SU-DHL-6 (cell line): Measurements from ENCODE around the gene PTRH1.

ENCODE experiments used
- H2AFZ ChIP-seq: fragments of 200-600 bp; sonication (generic); 2 replicates; pipeline ENCODE4 v1.6.1; 2014; ENCODE audit warnings: low read depth, mild to moderate bottlenecking, moderate library complexity, mixed read lengths, antibody characterized with exemption, low read length; ENCODE audit not compliant: severe bottlenecking
- H3F3A ChIP-seq: fragments of 200-600 bp; shearing (Covaris generic); 2 replicates; pipeline ENCODE4 v1.6.0; 2016; ENCODE audit warnings: antibody characterized with exemption, mild to moderate bottlenecking; ENCODE audit not compliant: insufficient read depth
- H3K27ac ChIP-seq: fragments of 200-600 bp; sonication (generic); 2 replicates; pipeline ENCODE4 v1.5.1; 2016; ENCODE audit warnings: low read depth, mild to moderate bottlenecking, low read length, moderate library complexity, mixed read lengths
- H3K27me3 ChIP-seq: fragments of 200-600 bp; sonication (generic), shearing (Covaris generic); 2 replicates; pipeline ENCODE4 v1.6.0; 2014; ENCODE audit warnings: mild to moderate bottlenecking, low read length
- H3K36me3 ChIP-seq: fragments of 200-600 bp; sonication (generic); 2 replicates; pipeline ENCODE4 v1.6.1; 2014; ENCODE audit warnings: mild to moderate bottlenecking, low read length, mixed read lengths
- H3K4me2 ChIP-seq: fragments of 300-600, 200-600 bp; shearing (Covaris generic), sonication (generic); 2 replicates; pipeline ENCODE4 v1.6.0; 2014; ENCODE audit warnings: low read length, low read depth, mild to moderate bottlenecking; ENCODE audit not compliant: poor library complexity, severe bottlenecking
- H3K4me3 ChIP-seq: fragments of 200-600 bp; sonication (generic); 2 replicates; pipeline ENCODE4 v1.5.1; 2014; ENCODE audit warnings: antibody characterized with exemption, low read length, mild to moderate bottlenecking, mixed read lengths; ENCODE audit not compliant: insufficient read depth, poor library complexity, severe bottlenecking
- H3K79me2 ChIP-seq: fragments of 200-600 bp; sonication (generic); 2 replicates; pipeline ENCODE4 v1.6.1; 2014; ENCODE audit warnings: mild to moderate bottlenecking, low read length, moderate library complexity; ENCODE audit not compliant: insufficient read depth
- H3K9ac ChIP-seq: fragments of 200-600 bp; sonication (generic); 2 replicates; pipeline ENCODE4 v1.7.0; 2014; ENCODE audit warnings: mild to moderate bottlenecking, low read length
- H3K9me2 ChIP-seq: fragments of 200-600 bp; sonication (generic); replicated peaks from 2 replicates; pipeline ENCODE4 v1.6.1; 2014; ENCODE audit warnings: low read length; ENCODE audit not compliant: insufficient read depth
- H3K9me3 ChIP-seq: fragments of 200-600 bp; sonication (generic); 2 replicates; pipeline ENCODE4 v1.6.1; 2014; ENCODE audit warnings: low read length, mixed read lengths; ENCODE audit not compliant: insufficient read depth
- H4K20me1 ChIP-seq: fragments of 200-600 bp; sonication (generic); 2 replicates; pipeline ENCODE4 v1.6.1; 2014; ENCODE audit warnings: low read depth, mild to moderate bottlenecking, antibody characterized with exemption, low read length, moderate library complexity, mixed read lengths
- EZH2phosphoT487 ChIP-seq: fragments of 200-600 bp; sonication (generic), shearing (Covaris generic); conservative IDR thresholded peaks from 2 replicates; pipeline ENCODE4 v1.6.1; 2018; ENCODE audit warnings: mild to moderate bottlenecking, antibody characterized with exemption, low read length, moderate library complexity, mixed read lengths

PTRH1 gene

GRCh38 chr9:127664324-127664677, 51.2 kb downstream of the PTRH1 start:
- Histone ChIP-seq H4K20me1 (no peaks in the 10 kb centered on the region), H3K4me3 (no peak overlapping the region), H3K9me3 (no peaks in the 10 kb centered on the region), H3F3A (no peaks in the 10 kb centered on the region), H3K9me2 (no peaks in the 10 kb centered on the region), H3K27ac (no peak overlapping the region), H2AFZ (no peak overlapping the region), H3K4me2 (no peak overlapping the region), H3K9ac (no peak overlapping the region), H3K36me3 (no peaks in the 10 kb centered on the region), H3K79me2 (no peaks in the 10 kb centered on the region), H3K27me3 (no peaks in the 10 kb centered on the region)
- TF ChIP-seq EZH2phosphoT487 = no peak
